Upper lobe of left lung (tissue), 6 donors: ENCODE results near the gene MIB2. TPM values are rescaled to one million over a fixed set of nuclear protein-coding genes. Genes with fewer than 3 reads are reported as not detected.
A peak's percentile ranks its signal among the peaks of the same experiment; 100 is the strongest.

Experiments
- ATAC-seq, 2 donors: fragments of 200-7000 bp; cut with Tn5 transposase; one replicate each; pipeline ENCODE4 v1.9.1; 2022; ENCODE audit warnings: mild to moderate bottlenecking in 2 of 2, moderate library complexity in 2 of 2; ENCODE audit not compliant: low FRiP score in 2 of 2
- DNase-seq, 2 donors: peaks; one replicate each; pipeline ENCODE4 v3.0.0-alpha.2; 2019 to 2020
- H3K27ac ChIP-seq, 4 donors: fragments of 200-600 bp; sonication (generic); one replicate each; pipeline ENCODE4 v1.5.1; 2016 to 2019
- H3K27me3 ChIP-seq, 4 donors: fragments of 200-600 bp; sonication (generic); one replicate each; pipeline ENCODE4 v1.5.1; 2017 to 2019
- H3K36me3 ChIP-seq, 4 donors: fragments of 200-600 bp; sonication (generic); one replicate each; pipeline ENCODE4 v1.5.1; 2016 to 2019
- H3K4me1 ChIP-seq, 4 donors: fragments of 200-600 bp; sonication (generic); one replicate each; pipeline ENCODE4 v1.5.1; 2018 to 2019
- H3K4me3 ChIP-seq, 4 donors: fragments of 200-600 bp; sonication (generic); one replicate each; pipeline ENCODE4 v1.5.1; 2017 to 2019; ENCODE audit warnings: mild to moderate bottlenecking in 2 of 4, moderate library complexity in 1 of 4
- H3K9me3 ChIP-seq, 4 donors: fragments of 200-600 bp; sonication (generic); one replicate each; pipeline ENCODE4 v1.5.1; 2018 to 2019
- CTCF ChIP-seq, 6 experiments: fragments of 450-650 bp in 4 of 6; fragments of 200-600 bp in 2 of 6; sonication (generic) in 2 of 6; IDR thresholded peaks; one replicate each; pipeline ENCODE4 v1.5.1; 2016 to 2019; ENCODE audit warnings: antibody characterized with exemption in 6 of 6
- EP300 ChIP-seq, 4 donors: sonication (generic); formaldehyde crosslinking; IDR thresholded peaks; one replicate each; pipeline ENCODE4 v1.5.1; 2017; ENCODE audit warnings: antibody characterized with exemption in 4 of 4, control low read depth in 2 of 4
- POLR2A ChIP-seq, 4 donors: fragments of 450-650 bp; IDR thresholded peaks; one replicate each; pipeline ENCODE4 v1.5.1; 2016 to 2017; ENCODE audit warnings: antibody characterized with exemption in 4 of 4, mild to moderate bottlenecking in 2 of 4
- POLR2AphosphoS5 ChIP-seq, 2 donors: sonication (generic); formaldehyde crosslinking; IDR thresholded peaks; one replicate each; pipeline ENCODE4 v1.5.1; 2017; ENCODE audit warnings: antibody characterized with exemption in 2 of 2
- WGBS, 2 donors: methylation state at CpG; one replicate each; pipeline ENCODE4 v1.1.5; 2017 to 2018; 5-methylcytosine and 5-hydroxymethylcytosine counted together
- total RNA-seq, 6 donors: library from RNA; depleted of rRNA in 4 of 6; stranded (reverse); fragments of >200 nt in 4 of 6; gene quantifications; one replicate each; pipeline versions ENCODE4 v1.1.0 to v1.2.1, GENCODE V29; 2016 to 2021
- donor health status: DM: no; HTN: no; CAD: no; lungs with moderate emphysema.
- donor health status: DM: no; HTN: yes; CAD: no; lungs with severe emphysema.

MIB2 gene
- total RNA-seq, 6 donors from 2014 or later, result 52.7 to 284 (median 84.7) TPM

GRCh38 chr1:1598720-1599029, 16.6 kb upstream of the MIB2 start:
- no peak for ATAC-seq
- TF ChIP-seq POLR2AphosphoS5 (IDR thresholded peaks at IDR 0.05) (no peak), CTCF (IDR thresholded peaks at IDR 0.05) (no peak), EP300 (IDR thresholded peaks at IDR 0.05) (no peak), POLR2A (IDR thresholded peaks at IDR 0.05) (no peak)
- WGBS, 2 donors, result 75 to 92% methylated on average over 5 to 13 of the region's 13 CpGs
- Histone ChIP-seq H3K4me3 (no peak overlapping the region), H3K9me3 (no peaks in the 10 kb centered on the region), H3K27me3 (peaks cover 0 to 4% (median 1%) of the 10 kb centered on the region in 4 donors), H3K27ac (no peak overlapping the region), H3K4me1 (peaks cover 12 to 25% (median 19%) of the 10 kb centered on the region in 4 donors), H3K36me3 (no peaks in the 10 kb centered on the region)
- no peak for DNase-seq

GRCh38 chr1:1599030-1599934, 16.0 kb upstream of the MIB2 start:
- WGBS, 2 donors, result 25 to 53% methylated on average over 27 to 31 of the region's 111 CpGs
- DNase-seq (peak in 1 of 2 donors; percentile 91), ATAC-seq (peak in 1 of 2 donors; percentile 56)
- Histone ChIP-seq H3K27ac (no peak overlapping the region), H3K36me3 (no peaks in the 10 kb centered on the region), H3K4me3 (peak overlapping the region in 3 of 4 donors; percentile 46 to 54 (median 50)), H3K9me3 (no peaks in the 10 kb centered on the region), H3K27me3 (peaks cover 0 to 4% (median 1%) of the 10 kb centered on the region in 4 donors), H3K4me1 (peaks cover 12 to 25% (median 19%) of the 10 kb centered on the region in 4 donors)
- TF ChIP-seq EP300 (IDR thresholded peaks at IDR 0.05) (no peak), CTCF (IDR thresholded peaks at IDR 0.05) (peak in 3 of 6 experiments; percentile 19 to 47 (median 38))

- Histone ChIP-seq H3K27ac (no peak within 1 kb of the TSS), H3K27me3 (peaks cover 0 to 4% (median 1%) of the 10 kb centered on the region in 4 donors), H3K36me3 (no peaks in the 10 kb centered on the region), H3K4me3 (peak within 1 kb of the TSS; percentile 52 to 58 (median 55)), H3K9me3 (no peaks in the 10 kb centered on the region), H3K4me1 (peaks cover 12 to 25% (median 19%) of the 10 kb centered on the region in 4 donors)
- WGBS, 2 donors, result 0 to 17% methylated on average over 3 to 14 of the region's 125 CpGs
- DNase-seq, result peak in 1 of 2 donors; percentile 85
- ATAC-seq, result peak in 1 of 2 donors; percentile 28
- TF ChIP-seq EP300 (IDR thresholded peaks at IDR 0.05) (no peak), CTCF (IDR thresholded peaks at IDR 0.05) (no peak), POLR2A (IDR thresholded peaks at IDR 0.05) (no peak), POLR2AphosphoS5 (IDR thresholded peaks at IDR 0.05) (no peak)
These were observed 15.1 kb upstream of the MIB2 start, which contains the start of gene FNDC10 for GRCh38 chr1:1599935-1600860. FNDC10 (minus strand) TSS chr1:1600135; CDS start chr1:1600015, 120 bp downstream.

GRCh38 chr1:1600861-1601563, 14.3 kb upstream of the MIB2 start:
- DNase-seq (peak in 1 of 2 donors; percentile 70), ATAC-seq (no peak)
- peaks cover 12 to 25% (median 19%) of the 10 kb centered on the region in 4 donors for H3K4me1 ChIP-seq
- WGBS, 2 donors, result 77% methylated on average over 17 of the region's 22 CpGs; no CpG with 5 or more reads in 1 of the 2 donors
- H3K36me3 ChIP-seq, result no peaks in the 10 kb centered on the region
- H3K27ac ChIP-seq, result no peak overlapping the region
- H3K9me3 ChIP-seq, result no peaks in the 10 kb centered on the region
- peaks cover 0 to 4% (median 1%) of the 10 kb centered on the region in 4 donors for H3K27me3 ChIP-seq
- TF ChIP-seq EP300 (IDR thresholded peaks at IDR 0.05) (no peak), POLR2A (IDR thresholded peaks at IDR 0.05) (no peak), CTCF (IDR thresholded peaks at IDR 0.05) (no peak), POLR2AphosphoS5 (IDR thresholded peaks at IDR 0.05) (no peak)
- H3K4me3 ChIP-seq, result peak overlapping the region in 3 of 4 donors; percentile 54 to 58 (median 56)
